K562 (cell line): ENCODE data around the gene PPM1E. TPM values are rescaled to one million over a fixed set of nuclear protein-coding genes. Genes with fewer than 3 reads are reported as not detected.
A peak's percentile ranks its signal among the peaks of the same experiment; 100 is the strongest.
"Not testable (repeated sequence)": the region's sequence is repeated elsewhere in the genome, so short reads cannot be mapped to it uniquely, and the experiment has no call there.

ENCODE experiments used
- ATAC-seq: fragments of 200-7000 bp; cut with Tn5 transposase; 3 replicates; pipeline ENCODE4 v1.9.1; 2020; ENCODE audit warnings: moderate library complexity
- BruUV-seq: library from RNA; stranded (reverse); fragments of 400-500 nt; replicated peaks from 2 replicates; lab custom pipeline; 2021; lab: Mats Ljungman, UMichigan
- CTCF ChIA-PET: fragments of 300-600 bp; formaldehyde crosslinking; extraction: SDS; loops from one replicate; lab custom pipeline; 2021; ENCODE audit warnings: low intra/inter-chr PET ratio; lab: Yijun Ruan, JAX
- POLR2A ChIA-PET: fragments of 300-600, 350-650 bp; sonication (Branson Sonifier 250); formaldehyde crosslinking; extraction: SDS; loops from one replicate; lab custom pipeline; 2021; ENCODE audit warnings: antibody characterized with exemption, inconsistent platforms; lab: Yijun Ruan, JAX
- DNase-seq, 4 experiments: peaks; one replicate each; pipeline versions ENCODE4 v3.0.0 to v3.0.0-alpha.2; 2011 to 2018; ENCODE audit warnings: low spot score in 3 of 4, mixed read lengths in 3 of 4; ENCODE audit errors: extremely low read depth in 1 of 4
- FAIRE-seq: peaks from 2 replicates; lab custom pipeline; 2011; peaks lifted over from hg19 to GRCh38; lab: Jason Lieb, UNC
- H2AFZ ChIP-seq: 2 replicates; pipeline ENCODE4 v1.6.0; 2011; ENCODE audit warnings: low read depth, low read length, control low read depth, inconsistent platforms
- H3K27ac ChIP-seq: fragments of 200-600 bp; 3 replicates; pipeline ENCODE4 v1.8.0; 2011; ENCODE audit warnings: low read depth, mild to moderate bottlenecking, control low read depth, inconsistent platforms, low read length, moderate library complexity, mixed read lengths; ENCODE audit errors: extremely low read depth
- H3K27me3 ChIP-seq, 2 experiments: fragments of 300-600 bp in 1 of 2; 2 replicates in 1 of 2; 3 replicates in 1 of 2; pipeline versions ENCODE4 v1.6.0 to v1.8.0; 2011; ENCODE audit warnings: inconsistent platforms in 2 of 2, low read length in 2 of 2, mild to moderate bottlenecking in 1 of 2, mixed read lengths in 1 of 2, moderate library complexity in 1 of 2; ENCODE audit not compliant: control insufficient read depth in 2 of 2, insufficient read depth in 2 of 2
- H3K36me3 ChIP-seq: fragments of 300-600 bp; 3 replicates; pipeline ENCODE4 v1.8.0; 2011; ENCODE audit warnings: mild to moderate bottlenecking, low read length, inconsistent platforms; ENCODE audit not compliant: control insufficient read depth, insufficient read depth
- H3K4me1 ChIP-seq, 2 experiments: fragments of 200-600 bp in 1 of 2; replicated peaks in 1 of 2; 2 replicates in 1 of 2; 3 replicates in 1 of 2; pipeline versions ENCODE4 v1.5.1 to v1.8.0; 2011; ENCODE audit warnings: inconsistent platforms in 2 of 2, low read length in 2 of 2, mild to moderate bottlenecking in 1 of 2, mixed read lengths in 1 of 2, moderate library complexity in 1 of 2; ENCODE audit not compliant: control insufficient read depth in 2 of 2, insufficient read depth in 2 of 2
- H3K4me2 ChIP-seq: 2 replicates; pipeline ENCODE4 v1.6.1; 2011; ENCODE audit warnings: low read length, control low read depth, inconsistent platforms, mixed read lengths; ENCODE audit not compliant: insufficient read depth
- H3K4me3 ChIP-seq: fragments of 200-600 bp; sonication (generic), shearing (Covaris generic); 2 replicates; pipeline ENCODE4 v1.5.1; 2016; ENCODE audit warnings: control low read depth, inconsistent platforms
- H3K79me2 ChIP-seq: fragments of 200-600 bp; 3 replicates; pipeline ENCODE4 v1.8.0; 2011; ENCODE audit warnings: low read length, inconsistent platforms; ENCODE audit not compliant: control insufficient read depth, insufficient read depth
- H3K9ac ChIP-seq, 2 experiments: 2 replicates each; pipeline versions ENCODE4 v1.6.0 to v1.6.1; 2011; ENCODE audit warnings: low read depth in 2 of 2, low read length in 2 of 2, control low read depth in 1 of 2, inconsistent platforms in 1 of 2, mild to moderate bottlenecking in 1 of 2, mixed read lengths in 1 of 2; ENCODE audit not compliant: insufficient read depth in 1 of 2
- H3K9me1 ChIP-seq: one replicate; pipeline ENCODE4 v1.6.0; 2011; ENCODE audit warnings: inconsistent platforms, mild to moderate bottlenecking, low read length, moderate library complexity; ENCODE audit not compliant: control insufficient read depth, insufficient read depth
- H3K9me3 ChIP-seq: replicated peaks from 2 replicates; pipeline ENCODE4 v1.5.1; 2011; ENCODE audit warnings: low read depth, low read length, inconsistent platforms; ENCODE audit not compliant: control insufficient read depth, insufficient read depth
- H4K20me1 ChIP-seq: replicated peaks from 2 replicates; pipeline ENCODE4 v1.6.1; 2011; ENCODE audit warnings: low read length, inconsistent platforms, mixed read lengths; ENCODE audit not compliant: control insufficient read depth, insufficient read depth
- ZBTB11 ChIP-seq, 3 experiments: fragments of 200-800 bp in 1 of 3; fragments of 250-450 bp in 1 of 3; fragments of 450-650 bp in 1 of 3; sonication (Bioruptor Pico) in 1 of 3; sonication (Bioruptor generic) in 1 of 3; formaldehyde crosslinking in 1 of 3; IDR thresholded peaks; 2 replicates each; pipeline versions ENCODE4 v1.6.1 to v1.8.0; 2016 to 2022; ENCODE audit warnings: mild to moderate bottlenecking in 2 of 3, missing genetic modification characterization in 2 of 3, missing compliant biosample characterization in 1 of 3, moderate library complexity in 1 of 3
- ZNF507 ChIP-seq: conservative IDR thresholded peaks from 2 replicates; pipeline ENCODE4 v1.6.1; 2017; ENCODE audit warnings: missing genetic modification characterization, missing compliant biosample characterization
- WGBS: fragments of 100-300 bp; shearing (Covaris generic); methylation state at CpG from one replicate; pipeline ENCODE4 v1.1.6; 2016; ENCODE audit warnings: low coverage, mixed read lengths; ENCODE audit not compliant: insufficient coverage; ENCODE audit errors: missing lambda C conversion rate; 5-methylcytosine and 5-hydroxymethylcytosine counted together
- in situ Hi-C: fragments of 300-500 bp; cut with MboI; formaldehyde crosslinking; loops from 4 replicates; pipeline ENCODE4 v1.15.0; 2018; ENCODE audit warnings: inconsistent platforms, mixed read lengths
- intact Hi-C: fragments of 100-400 bp; cut with micrococcal nuclease; formaldehyde crosslinking; loops from 2 replicates; pipeline ENCODE4 v1.14.2; 2022
- polyA plus RNA-seq, 8 experiments: library from polyadenylated mRNA; depleted of rRNA in 4 of 8; stranded (reverse) in 5 of 8; unstranded in 3 of 8; fragments of >200 nt; fragmentation: Nextera tagmentation in 2 of 8; fragmentation: Illumina TruSeq in 1 of 8; extraction: Ambion mirVana in 2 of 8; extraction: Trizol in 1 of 8; gene quantifications; 2 replicates each; pipeline versions ENCODE4 v1.2.1 to v1.2.3, GENCODE V29; 2011 to 2014; ENCODE audit warnings: inconsistent platforms in 1 of 8, missing spikeins in 1 of 8
- total RNA-seq, 7 experiments: library from RNA; depleted of rRNA in 6 of 7; stranded (reverse); fragments of >200 nt in 6 of 7; fragmentation: Illumina TruSeq in 2 of 7; extraction: Trizol in 2 of 7; gene quantifications; 2 replicates each; pipeline versions ENCODE4 v1.2.1 to v1.2.3, GENCODE V29; 2011 to 2021; ENCODE audit warnings: low replicate concordance in 1 of 7

Gene PPM1E
- total and polyA plus RNA-seq, 9 of the 15 experiments (the other 6 are each of a cell fraction or from before 2014, with no cell fraction given): 1.0 to 5.7 (median 4.7) TPM

DNA sequence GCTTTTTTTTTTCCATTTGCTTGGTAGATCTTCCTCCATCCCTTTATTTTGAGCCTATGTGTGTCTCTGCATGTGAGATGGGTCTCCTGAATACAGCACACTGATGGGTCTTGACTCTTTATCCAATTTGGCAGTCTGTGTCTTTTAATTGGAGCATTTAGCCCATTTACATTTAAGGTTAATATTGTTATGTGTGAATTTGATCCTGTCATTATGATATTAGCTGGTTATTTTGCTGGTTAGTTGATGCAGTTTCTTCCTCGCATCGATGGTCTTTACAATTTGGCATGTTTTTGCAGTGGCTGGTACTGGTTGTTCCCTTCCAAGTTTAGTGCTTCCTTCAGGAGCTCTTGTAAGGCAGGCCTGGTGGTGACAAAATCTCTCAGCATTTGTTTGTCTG lies 94.5 kb downstream of the PPM1E start:
- not testable (repeated sequence) for H3K27ac ChIP-seq, BruUV-seq, DNase-seq, H3K9me3 ChIP-seq, H3K9me1 ChIP-seq, FAIRE-seq
- TF ChIP-seq ZBTB11 (CRISPR knock-in tag; IDR thresholded peaks at IDR 0.05) (peak in 1 of 3 experiments; percentile 20; a peak in 1 of 6 replicates), ZNF507 (tag) (peak; percentile 91)
- TF ChIP-seq, all 486 proteins: peak for 2; not testable (repeated sequence) for 484
- H3K9ac ChIP-seq, H3K27me3 ChIP-seq, H3K4me3 ChIP-seq, H3K4me2 ChIP-seq, H2AFZ ChIP-seq, H3K36me3 ChIP-seq, in situ Hi-C loops, CTCF ChIA-PET, H4K20me1 ChIP-seq, ATAC-seq, POLR2A ChIA-PET, intact Hi-C loops, H3K79me2 ChIP-seq, H3K4me1 ChIP-seq: not testable (repeated sequence)
- WGBS: 44% methylated on average over 2 of the region's 2 CpGs
